K562 (cell line): ENCODE measurements around the gene CEBPZ. TPM values are rescaled to one million over a fixed set of nuclear protein-coding genes. Genes with fewer than 3 reads are reported as not detected.

Source experiments
- E4F1 ChIP-seq: fragments of 250-450 bp; sonication (Bioruptor Pico); IDR thresholded peaks from 2 replicates; pipeline ENCODE4 v1.5.0; 2021; ENCODE audit warnings: mild to moderate bottlenecking, borderline replicate concordance
- ELK1 ChIP-seq: sonication (generic); formaldehyde crosslinking; IDR thresholded peaks from 2 replicates; pipeline ENCODE4 v1.8.1; 2022; ENCODE audit warnings: missing genetic modification reagents
- FOXJ3 ChIP-seq: sonication (generic); formaldehyde crosslinking; IDR thresholded peaks from 2 replicates; pipeline ENCODE4 v1.4.0; 2020; ENCODE audit warnings: mild to moderate bottlenecking, missing genetic modification reagents
- FOXK1 ChIP-seq: sonication (generic); formaldehyde crosslinking; IDR thresholded peaks from 2 replicates; pipeline ENCODE4 v1.8.0; 2022; ENCODE audit warnings: missing genetic modification reagents, mild to moderate bottlenecking, borderline replicate concordance
- GTF2B ChIP-seq: IDR thresholded peaks from 2 replicates; pipeline ENCODE4 v1.6.1; 2011; ENCODE audit not compliant: insufficient read length; ENCODE audit errors: extremely low read depth
- HMG20B ChIP-seq: fragments of 250-450 bp; sonication (Bioruptor Pico); IDR thresholded peaks from 2 replicates; pipeline ENCODE4 v1.5.0; 2021; ENCODE audit warnings: mild to moderate bottlenecking
- KHSRP ChIP-seq: fragments of 450-650 bp; IDR thresholded peaks from 2 replicates; pipeline ENCODE4 v1.6.1; 2017
- MCM5 ChIP-seq: fragments of 450-650 bp; IDR thresholded peaks from 2 replicates; pipeline ENCODE4 v1.6.1; 2016; ENCODE audit warnings: low read depth
- MECOM ChIP-seq: fragments of 250-450 bp; sonication (Bioruptor Pico); IDR thresholded peaks from 2 replicates; pipeline ENCODE4 v1.8.0; 2022; ENCODE audit warnings: inconsistent platforms
- NR2C2 ChIP-seq, 2 experiments: fragments of 200-800 bp in 1 of 2; sonication (Bioruptor generic) in 1 of 2; sonication (generic) in 1 of 2; formaldehyde crosslinking in 1 of 2; IDR thresholded peaks; 2 replicates each; pipeline versions ENCODE4 v1.6.1 to v1.8.0; 2016 to 2022; ENCODE audit warnings: mild to moderate bottlenecking in 1 of 2, missing compliant biosample characterization in 1 of 2, missing genetic modification characterization in 1 of 2, missing genetic modification reagents in 1 of 2
- PHF8 ChIP-seq: fragments of 200-600 bp; sonication (generic); IDR thresholded peaks from 2 replicates; pipeline ENCODE4 v1.6.1; 2012; ENCODE audit warnings: mixed run types, mild to moderate bottlenecking, inconsistent platforms, low read length, moderate library complexity, borderline replicate concordance
- PHTF2 ChIP-seq: fragments of 250-450 bp; sonication (Bioruptor Pico); IDR thresholded peaks from 2 replicates; pipeline ENCODE4 v1.5.0; 2021; ENCODE audit warnings: mild to moderate bottlenecking
- POLR2AphosphoS2 ChIP-seq: IDR thresholded peaks from 2 replicates; pipeline ENCODE4 v1.6.1; 2012; ENCODE audit warnings: low read length, improper control_type of control experiment
- SMARCC2 ChIP-seq: fragments of 450-650 bp; IDR thresholded peaks from 2 replicates; pipeline ENCODE4 v1.6.1; 2017; ENCODE audit warnings: antibody characterized with exemption, moderate library complexity, mild to moderate bottlenecking, low read depth
- SMARCE1 ChIP-seq: fragments of 450-650 bp; IDR thresholded peaks from 2 replicates; pipeline ENCODE4 v1.7.1; 2016; ENCODE audit warnings: mild to moderate bottlenecking
- SP2 ChIP-seq: IDR thresholded peaks from 2 replicates; pipeline ENCODE4 v1.6.1; 2011; ENCODE audit warnings: mild to moderate bottlenecking, low read depth, low read length, moderate library complexity; ENCODE audit not compliant: poor library complexity, severe bottlenecking; ENCODE audit errors: extremely low read depth
- SUPT5H ChIP-seq: fragments of 450-650 bp; IDR thresholded peaks from 2 replicates; pipeline ENCODE4 v1.6.1; 2016
- TAF1 ChIP-seq: IDR thresholded peaks from 2 replicates; pipeline ENCODE4 v1.6.1; 2011; ENCODE audit warnings: mild to moderate bottlenecking, low read length, moderate library complexity; ENCODE audit not compliant: insufficient read depth, control insufficient read depth, severe bottlenecking; ENCODE audit errors: extremely low read depth
- THAP7 ChIP-seq: fragments of 250-450 bp; sonication (Bioruptor Pico); IDR thresholded peaks from 2 replicates; pipeline ENCODE4 v1.5.0; 2021
- XRCC3 ChIP-seq: fragments of 450-650 bp; IDR thresholded peaks from 2 replicates; pipeline ENCODE4 v1.6.1; 2017; ENCODE audit warnings: mild to moderate bottlenecking, moderate library complexity
- ZKSCAN8 ChIP-seq: fragments of 200-800 bp; sonication (Bioruptor generic); IDR thresholded peaks from 2 replicates; pipeline ENCODE4 v1.6.1; 2016; ENCODE audit warnings: missing genetic modification characterization, missing compliant biosample characterization
- ZNF253 ChIP-seq: fragments of 250-450 bp; sonication (Bioruptor Pico); conservative IDR thresholded peaks from 2 replicates; pipeline ENCODE4 v1.6.1; 2021; ENCODE audit warnings: mild to moderate bottlenecking
- ZNF398 ChIP-seq: fragments of 250-450 bp; sonication (Bioruptor Pico); IDR thresholded peaks from 2 replicates; pipeline ENCODE4 v1.8.0; 2021; ENCODE audit warnings: moderate library complexity, mild to moderate bottlenecking, inconsistent platforms
- ZNF57 ChIP-seq: fragments of 450-650 bp; formaldehyde crosslinking; IDR thresholded peaks from 2 replicates; pipeline ENCODE4 v1.4.0; 2020; ENCODE audit warnings: mild to moderate bottlenecking, moderate library complexity
- polyA plus RNA-seq, 8 experiments: library from polyadenylated mRNA; depleted of rRNA in 4 of 8; stranded (reverse) in 5 of 8; unstranded in 3 of 8; fragments of >200 nt; fragmentation: Nextera tagmentation in 2 of 8; fragmentation: Illumina TruSeq in 1 of 8; extraction: Ambion mirVana in 2 of 8; extraction: Trizol in 1 of 8; gene quantifications; 2 replicates each; pipeline versions ENCODE4 v1.2.1 to v1.2.3, GENCODE V29; 2011 to 2014; ENCODE audit warnings: inconsistent platforms in 1 of 8, missing spikeins in 1 of 8
- total RNA-seq, 7 experiments: library from RNA; depleted of rRNA in 6 of 7; stranded (reverse); fragments of >200 nt in 6 of 7; fragmentation: Illumina TruSeq in 2 of 7; extraction: Trizol in 2 of 7; gene quantifications; 2 replicates each; pipeline versions ENCODE4 v1.2.1 to v1.2.3, GENCODE V29; 2011 to 2021; ENCODE audit warnings: low replicate concordance in 1 of 7

The CEBPZ gene
- total and polyA plus RNA-seq, 9 of the 15 experiments (the other 6 are each of a cell fraction or from before 2014, with no cell fraction given) = 49.7 to 160 (median 82.8) TPM

GRCh38 chr2:37190290-37190689, 41.1 kb downstream of the CEBPZ start (continued):
- TF ChIP-seq NR2C2 (CRISPR knock-in tag; IDR thresholded peaks at IDR 0.05) (no peak), NR2C2 (tag; IDR thresholded peaks at IDR 0.05) (peak; percentile 24; the same call in 1 of the 2 replicates), E4F1 (CRISPR knock-in tag) (no peak), MCM5 (no peak), ZNF57 (no peak), XRCC3 (no peak), ZNF253 (CRISPR knock-in tag) (no peak), PHTF2 (CRISPR knock-in tag) (no peak), SMARCE1 (no peak), ZNF398 (no peak), PHF8 (no peak), KHSRP (no peak), HMG20B (CRISPR knock-in tag) (no peak), MECOM (CRISPR knock-in tag) (no peak), THAP7 (CRISPR knock-in tag) (no peak), SMARCC2 (no peak), ELK1 (CRISPR knock-in tag) (no peak), GTF2B (no peak), SP2 (no peak), ZKSCAN8 (CRISPR knock-in tag) (no peak), SUPT5H (no peak), FOXJ3 (CRISPR knock-in tag) (no peak), TAF1 (no peak), POLR2AphosphoS2 (no peak), FOXK1 (CRISPR knock-in tag) (no peak)
